ES-I3 (cell line): ENCODE measurements around the gene CASKIN1.

ENCODE experiments used
- H3K36me3 ChIP-seq: 2 replicates; pipeline ENCODE4 v1.6.1; 2013; ENCODE audit warnings: mild to moderate bottlenecking, low read length, control low read depth, moderate library complexity; ENCODE audit not compliant: insufficient read depth
- H3K4me1 ChIP-seq: 2 replicates; pipeline ENCODE4 v1.6.1; 2013; ENCODE audit warnings: mild to moderate bottlenecking, control low read depth, low read length; ENCODE audit not compliant: insufficient read depth
- H3K9ac ChIP-seq: 2 replicates; pipeline ENCODE4 v1.6.1; 2013; ENCODE audit warnings: low read depth, mild to moderate bottlenecking, low read length, moderate library complexity
- H3K9me3 ChIP-seq: 2 replicates; pipeline ENCODE4 v1.6.1; 2013; ENCODE audit warnings: mild to moderate bottlenecking, low read length, moderate library complexity; ENCODE audit not compliant: control insufficient read depth, insufficient read depth

CASKIN1 gene

DNA sequence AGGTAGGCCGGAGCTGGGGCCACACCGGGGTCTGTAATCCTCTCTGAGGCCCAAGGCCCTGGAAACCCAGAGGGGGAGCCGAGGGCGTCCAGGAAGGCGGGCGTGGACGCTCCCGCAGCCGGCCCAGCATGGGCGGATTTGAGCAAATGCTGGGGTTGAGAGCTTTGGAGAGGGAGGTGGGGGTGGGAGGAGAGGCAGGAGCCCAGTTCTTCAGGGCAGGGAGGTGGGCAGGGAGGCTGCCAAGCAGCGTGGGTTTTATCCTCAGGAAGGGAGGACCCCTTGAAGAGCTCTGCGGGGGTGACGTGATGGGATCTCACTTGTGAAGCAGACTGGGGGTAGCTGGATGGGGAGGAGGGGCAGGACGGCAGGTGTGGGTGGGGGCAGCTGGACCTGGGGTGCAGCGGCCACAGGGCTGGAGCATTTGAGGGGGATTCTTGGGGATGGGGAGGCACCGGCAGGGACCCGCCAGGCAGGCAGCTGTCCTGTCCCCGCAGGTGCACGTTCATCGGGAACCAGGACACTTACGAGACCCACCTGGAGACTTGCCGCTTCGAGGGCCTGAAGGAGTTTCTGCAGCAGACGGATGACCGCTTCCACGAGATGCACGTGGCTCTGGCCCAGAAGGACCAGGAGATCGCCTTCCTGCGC, 23.6 kb downstream of the CASKIN1 start:
- Histone ChIP-seq H3K9me3 (no peaks in the 10 kb centered on the region), H3K9ac (no peak overlapping the region), H3K36me3 (no peaks in the 10 kb centered on the region), H3K4me1 (no peaks in the 10 kb centered on the region)

DNA sequence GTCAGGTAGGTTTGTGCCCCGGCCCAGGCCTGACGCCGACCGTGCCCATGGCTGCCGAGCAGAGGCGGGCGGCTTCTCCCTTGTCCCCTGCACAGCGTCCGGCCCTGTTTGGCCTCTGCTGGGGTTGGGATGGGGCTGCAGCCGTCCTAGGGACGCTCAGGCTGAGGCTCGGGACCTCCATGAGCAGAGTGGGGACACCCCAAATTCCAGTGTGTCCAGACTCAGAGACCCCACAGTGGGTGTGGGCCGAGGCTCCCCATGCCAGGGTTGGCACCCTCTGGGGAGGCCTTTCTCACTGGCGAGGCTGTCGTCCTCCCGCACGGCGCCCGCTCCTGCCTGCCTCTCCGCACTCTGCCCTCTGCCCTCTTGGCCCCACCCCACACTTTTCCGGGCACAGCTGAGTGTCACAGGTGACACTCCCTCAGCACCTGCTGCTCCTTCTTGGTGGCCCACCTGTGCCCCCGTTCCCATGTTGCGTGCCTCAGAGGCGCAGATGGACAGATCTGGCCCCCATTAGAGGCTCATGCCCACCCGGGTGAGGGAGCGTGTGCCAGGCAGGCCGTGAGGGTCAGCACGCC, 24.7 kb downstream of the CASKIN1 start:
- peaks cover 5% of the 10 kb centered on the region; the same call in 1 of the 2 replicates for H3K36me3 ChIP-seq
- no peaks in the 10 kb centered on the region for H3K4me1 ChIP-seq
- H3K9me3 ChIP-seq, result no peaks in the 10 kb centered on the region
- H3K9ac ChIP-seq, result no peak overlapping the region

GRCh38 chr16:2170587-2171435, 25.6 kb downstream of the CASKIN1 start:
- peaks cover 5% of the 10 kb centered on the region; the same call in 1 of the 2 replicates for H3K36me3 ChIP-seq
- no peak overlapping the region for H3K9ac ChIP-seq

GRCh38 chr16:2170080-2170479, 26.3 kb downstream of the CASKIN1 start:
- Histone ChIP-seq H3K9ac (no peak overlapping the region), H3K4me1 (no peaks in the 10 kb centered on the region), H3K9me3 (no peaks in the 10 kb centered on the region), H3K36me3 (peaks cover 8% of the 10 kb centered on the region; the same call in 1 of the 2 replicates)

More at GRCh38 chr16:2170587-2171435, 25.6 kb downstream of the CASKIN1 start:
- no peaks in the 10 kb centered on the region for H3K9me3 ChIP-seq
- no peaks in the 10 kb centered on the region for H3K4me1 ChIP-seq

DNA sequence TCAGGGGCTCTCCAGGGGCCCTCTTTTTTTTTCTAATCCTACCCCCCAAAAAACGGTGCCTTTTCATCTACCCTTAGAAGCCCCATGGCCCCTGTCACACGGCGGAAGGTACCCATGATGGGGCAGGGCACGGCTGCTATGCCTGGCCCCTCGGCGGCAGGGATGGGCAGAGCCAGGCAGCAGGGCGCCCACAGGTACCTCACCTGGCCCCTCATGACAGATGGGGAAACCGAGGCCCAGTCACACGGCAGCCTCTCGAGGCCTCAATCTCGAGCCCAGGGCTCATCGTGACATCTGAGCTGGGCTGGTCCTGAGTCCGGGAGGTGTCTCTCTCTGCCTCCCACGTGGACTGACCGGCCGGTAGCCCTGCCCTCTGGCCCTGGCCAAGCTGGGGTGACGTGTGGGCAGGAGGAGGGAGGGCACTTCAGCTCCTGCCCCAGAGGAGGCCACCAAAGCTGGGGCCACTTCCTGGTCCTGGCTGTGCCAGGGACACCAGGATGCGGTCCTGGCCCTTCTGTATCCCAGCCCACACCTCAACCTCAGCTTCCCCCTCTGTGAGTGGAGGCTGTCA, 29.3 kb downstream of the CASKIN1 start:
- Histone ChIP-seq H3K9me3 (no peaks in the 10 kb centered on the region), H3K4me1 (no peaks in the 10 kb centered on the region), H3K36me3 (peaks cover 8% of the 10 kb centered on the region; the same call in 1 of the 2 replicates), H3K9ac (no peak overlapping the region)

- no peaks in the 10 kb centered on the region for H3K4me1 ChIP-seq
- peaks cover 8% of the 10 kb centered on the region; the same call in 1 of the 2 replicates for H3K36me3 ChIP-seq
- H3K9ac ChIP-seq, result no peak overlapping the region
- no peaks in the 10 kb centered on the region for H3K9me3 ChIP-seq
Observed at GRCh38 chr16:2166263-2167067, 29.9 kb downstream of the CASKIN1 start.

GRCh38 chr16:2165861-2166260, 30.5 kb downstream of the CASKIN1 start:
- Histone ChIP-seq H3K9me3 (no peaks in the 10 kb centered on the region), H3K9ac (no peak overlapping the region), H3K36me3 (peaks cover 8% of the 10 kb centered on the region; the same call in 1 of the 2 replicates), H3K4me1 (no peaks in the 10 kb centered on the region; the same call in 1 of the 2 replicates)

GRCh38 chr16:2163211-2163881, 33.1 kb downstream of the CASKIN1 start:
- Histone ChIP-seq H3K9me3 (no peaks in the 10 kb centered on the region), H3K4me1 (peaks cover 15% of the 10 kb centered on the region; the same call in 1 of the 2 replicates), H3K36me3 (peaks cover 8% of the 10 kb centered on the region; the same call in 1 of the 2 replicates), H3K9ac (no peak overlapping the region)

DNA sequence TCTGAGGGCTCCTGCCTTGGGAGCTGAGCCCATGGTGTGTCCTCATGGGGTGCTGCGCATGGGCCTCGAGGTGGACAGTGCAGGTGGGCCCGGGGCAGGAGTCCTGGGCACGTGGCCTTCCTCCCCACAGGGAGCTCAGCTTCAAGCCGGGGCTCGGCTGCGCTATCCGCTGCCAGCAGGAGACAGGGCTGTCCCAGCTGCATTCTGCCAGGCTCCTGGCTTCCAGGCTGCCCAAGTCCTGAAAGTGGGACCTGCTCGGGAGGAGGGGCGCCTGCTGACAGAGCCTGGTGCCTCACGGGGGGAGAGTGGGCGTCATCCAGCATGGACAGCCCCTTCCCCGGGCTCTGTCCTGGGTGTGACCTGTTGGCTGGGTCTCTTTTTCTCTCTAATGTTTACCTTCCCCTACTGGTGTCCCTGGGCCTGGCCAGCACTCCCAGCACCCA, 33.7 kb downstream of the CASKIN1 start:
- no peak overlapping the region for H3K9ac ChIP-seq
- H3K4me1 ChIP-seq, result peaks cover 15% of the 10 kb centered on the region; the same call in 1 of the 2 replicates
- H3K9me3 ChIP-seq, result no peaks in the 10 kb centered on the region
- peaks cover 8% of the 10 kb centered on the region; the same call in 1 of the 2 replicates for H3K36me3 ChIP-seq

- Histone ChIP-seq H3K36me3 (peaks cover 4% of the 10 kb centered on the region; the same call in 1 of the 2 replicates), H3K4me1 (peaks cover 15% of the 10 kb centered on the region; the same call in 1 of the 2 replicates), H3K9me3 (no peaks in the 10 kb centered on the region), H3K9ac (no peak overlapping the region)
Observed at GRCh38 chr16:2161911-2162310, 34.5 kb downstream of the CASKIN1 start.

- Histone ChIP-seq H3K9me3 (no peaks in the 10 kb centered on the region), H3K36me3 (peaks cover 3% of the 10 kb centered on the region; the same call in 1 of the 2 replicates), H3K4me1 (peaks cover 15% of the 10 kb centered on the region; the same call in 1 of the 2 replicates), H3K9ac (0 out of 2 replicates have a peak overlapping the region, but pooled peaks have one; percentile 18)
Observed at GRCh38 chr16:2160915-2161551, 35.4 kb downstream of the CASKIN1 start.

- Histone ChIP-seq H3K4me1 (peaks cover 15% of the 10 kb centered on the region; the same call in 1 of the 2 replicates), H3K9me3 (no peaks in the 10 kb centered on the region), H3K9ac (no peak overlapping the region), H3K36me3 (peaks cover 5% of the 10 kb centered on the region; the same call in 1 of the 2 replicates)
Observed at GRCh38 chr16:2159175-2159838, 37.1 kb downstream of the CASKIN1 start.
